ENCODE measurements around the gene GPS2.

The GPS2 gene

DNA sequence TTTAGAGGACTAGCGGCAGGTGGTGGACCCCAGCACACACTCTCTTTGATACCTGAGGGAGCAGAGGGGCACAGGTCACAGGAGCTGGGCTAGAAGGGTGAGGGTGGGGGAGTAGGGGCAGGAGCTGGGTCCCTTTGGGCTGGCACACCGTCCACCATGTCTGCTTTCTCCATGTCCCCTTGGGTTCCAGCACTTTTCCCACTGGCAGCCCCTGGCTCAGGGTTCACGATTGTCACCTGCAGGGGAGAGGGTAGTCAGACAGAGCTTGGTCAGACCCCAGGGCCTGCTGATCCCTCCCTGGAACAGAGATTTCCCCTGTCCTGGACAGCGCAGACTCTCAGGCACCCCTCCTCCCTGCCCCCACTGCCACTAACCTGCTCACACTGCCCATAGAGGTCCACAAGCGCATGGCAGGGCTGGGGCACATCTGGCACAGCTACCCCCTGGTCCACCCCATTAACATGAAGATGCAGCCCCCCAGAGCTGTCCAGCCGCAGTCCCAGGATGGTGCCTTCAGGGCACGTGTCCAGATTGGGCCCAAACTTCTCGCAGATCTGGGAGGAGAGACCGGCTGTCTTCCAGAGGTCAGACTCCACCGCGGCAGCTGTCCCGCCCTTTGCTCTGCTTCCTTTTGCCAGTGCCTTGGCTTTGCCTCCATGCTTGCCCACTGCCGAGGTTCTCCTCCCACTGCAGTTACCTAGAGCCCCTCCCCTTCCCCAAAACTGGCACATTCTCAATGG, 3.1 kb upstream of the GPS2 start:
- no peak for DNase-seq (ENCODE audit: low spot score)
- in situ Hi-C loops (cut with MboI; ENCODE audit: low sequenced_read_pairs, unreplicated experiment) = no loop called here
- TF ChIP-seq CTCF (IDR thresholded peaks at IDR 0.05; ENCODE audit: borderline replicate concordance, control extremely low read depth, extremely low read depth, insufficient read depth, missing control alignments) = no peak

DNA sequence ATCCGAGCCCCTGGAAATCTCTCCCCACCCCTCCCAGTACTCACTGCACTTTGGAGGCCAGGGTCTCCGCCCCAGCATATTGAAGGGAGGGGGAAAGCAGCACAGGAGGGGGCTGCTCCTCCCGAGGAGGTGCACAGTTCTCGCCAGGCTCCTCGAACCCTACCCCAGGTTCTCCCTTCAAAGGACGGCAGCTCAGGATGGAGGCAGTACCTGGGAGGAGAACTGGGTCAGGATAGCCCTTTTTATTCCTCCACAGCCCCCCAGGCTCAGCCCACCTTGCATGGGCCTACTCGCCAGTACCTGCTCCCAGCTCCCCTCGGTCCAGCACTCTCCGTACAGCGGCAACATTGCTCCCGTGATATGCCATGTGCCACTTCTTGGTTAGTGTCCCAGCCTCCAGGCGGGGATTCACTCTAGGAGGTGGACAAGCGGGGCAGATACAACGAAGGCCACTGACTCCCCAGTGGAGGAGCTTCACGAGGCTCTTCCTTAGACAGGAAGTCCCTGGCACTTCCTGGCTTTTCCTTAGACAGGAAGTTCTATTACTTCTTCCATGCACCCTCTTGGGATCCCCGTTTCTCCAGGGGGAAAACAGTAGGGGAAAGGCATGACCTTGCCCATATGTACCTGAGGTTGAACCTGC, 2.1 kb upstream of the GPS2 start:
- TF ChIP-seq CTCF (IDR thresholded peaks at IDR 0.05; ENCODE audit: borderline replicate concordance, control extremely low read depth, extremely low read depth, insufficient read depth, missing control alignments) = no peak
- in situ Hi-C loops (cut with MboI; ENCODE audit: low sequenced_read_pairs, unreplicated experiment) = no loop called here
- DNase-seq (ENCODE audit: low spot score) = no peak

GRCh38 chr17:7315570-7316235, 543 bp upstream of the GPS2 start:
- TF ChIP-seq CTCF (IDR thresholded peaks at IDR 0.05; ENCODE audit: borderline replicate concordance, control extremely low read depth, extremely low read depth, insufficient read depth, missing control alignments) = no peak
- in situ Hi-C loops (cut with MboI; ENCODE audit: low sequenced_read_pairs, unreplicated experiment) = no loop called here
- DNase-seq (ENCODE audit: low spot score) = no peak

DNA sequence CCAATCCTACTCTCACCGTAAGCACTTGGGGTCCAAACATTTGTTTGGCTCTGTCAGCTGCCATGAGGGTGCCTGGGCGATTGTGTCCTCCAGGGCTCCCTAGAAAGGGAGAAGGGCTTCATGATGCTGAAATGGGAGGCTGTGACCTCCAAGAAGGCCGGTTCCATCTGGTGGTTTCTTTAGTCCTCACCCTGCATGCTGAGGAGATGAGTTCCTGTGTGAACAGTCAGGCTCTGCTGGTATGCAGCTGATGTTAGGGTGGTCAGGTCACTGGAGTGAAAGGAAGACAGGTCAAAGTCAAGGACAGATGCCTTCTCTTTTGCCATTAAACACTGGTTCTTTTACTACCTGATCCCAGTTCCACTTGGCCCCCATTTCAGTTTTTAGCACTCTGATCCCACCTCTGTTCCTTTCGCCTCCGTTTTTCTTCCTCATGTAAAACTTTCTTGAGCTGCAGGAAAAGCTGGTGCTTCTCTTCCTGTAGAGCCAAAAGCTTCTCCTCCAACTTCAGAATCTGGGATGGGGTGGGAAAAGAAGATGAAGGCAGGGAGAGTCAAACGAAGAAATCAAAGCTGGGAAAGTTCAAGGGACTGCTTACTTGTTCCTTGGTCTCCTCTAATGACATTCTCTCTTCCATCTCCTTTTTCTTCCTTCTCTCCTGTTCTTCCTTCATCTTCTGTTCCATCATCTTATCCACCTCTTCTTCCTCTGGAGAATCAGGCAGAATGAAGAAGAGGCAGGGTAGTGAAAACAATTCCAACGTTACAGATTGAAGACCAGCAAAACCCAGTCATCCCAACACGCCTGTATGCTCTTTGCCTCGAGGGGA, 1.1 kb downstream of the GPS2 start:
- TF ChIP-seq CTCF (IDR thresholded peaks at IDR 0.05; ENCODE audit: borderline replicate concordance, control extremely low read depth, extremely low read depth, insufficient read depth, missing control alignments) = no peak
- no peak for DNase-seq (ENCODE audit: low spot score)
- in situ Hi-C loops (cut with MboI; ENCODE audit: low sequenced_read_pairs, unreplicated experiment) = no loop called here

DNA sequence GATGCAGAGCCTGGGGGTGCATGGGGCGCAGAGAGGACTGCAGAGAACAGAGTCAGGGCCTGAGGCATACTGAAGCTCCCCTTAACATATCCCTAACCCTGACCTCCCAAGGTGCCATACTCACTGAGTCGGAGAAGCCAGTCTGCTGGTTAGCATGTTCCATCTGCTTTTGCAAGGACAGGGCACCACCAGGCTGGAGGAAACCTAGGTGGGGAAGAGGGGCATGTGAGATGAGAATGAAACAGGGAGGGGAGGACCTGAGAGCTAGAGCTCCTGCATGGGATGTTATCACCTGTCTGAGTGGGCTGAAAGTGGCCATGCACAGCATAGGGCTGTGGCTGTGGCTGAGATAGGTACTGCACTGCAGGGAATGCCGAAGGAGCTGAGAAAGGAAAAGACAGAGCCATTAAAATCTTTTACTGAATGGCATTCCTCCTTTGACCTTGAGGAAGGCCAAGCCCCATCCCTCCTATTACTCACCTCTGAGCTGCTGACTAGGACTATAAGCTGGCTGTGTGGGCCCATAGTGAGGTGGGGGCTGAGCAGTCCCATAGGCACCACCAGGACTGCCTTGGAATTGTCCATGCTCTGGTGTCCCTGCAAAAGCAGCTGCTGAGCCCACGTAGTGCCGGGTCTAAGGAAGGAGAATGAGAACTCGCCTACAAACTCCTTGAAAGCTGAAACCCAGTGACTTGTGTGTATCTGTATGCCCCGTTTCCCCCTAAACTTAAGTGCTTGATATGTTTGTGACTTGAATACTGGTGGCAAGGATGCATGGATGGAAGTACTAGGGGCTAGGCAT, 1.9 kb downstream of the GPS2 start:
- in situ Hi-C loops (cut with MboI; ENCODE audit: low sequenced_read_pairs, unreplicated experiment) = no loop called here
- TF ChIP-seq CTCF (IDR thresholded peaks at IDR 0.05; ENCODE audit: borderline replicate concordance, control extremely low read depth, extremely low read depth, insufficient read depth, missing control alignments) = no peak
- DNase-seq (ENCODE audit: low spot score) = no peak
